Liver (tissue), 9 donors: ENCODE results near the gene PALLD. TPM values are rescaled to one million over a fixed set of nuclear protein-coding genes. Genes with fewer than 3 reads are reported as not detected.

ENCODE experiments used
- DNase-seq: peaks from one replicate; pipeline ENCODE4 v3.0.0-alpha.2; 2017; ENCODE audit warnings: low spot score
- H3K27ac ChIP-seq, 2 donors: one replicate each; pipeline ENCODE4 v1.7.0; 2013; ENCODE audit warnings: inconsistent platforms in 2 of 2, low read length in 2 of 2, control low read depth in 1 of 2, low read depth in 1 of 2, mild to moderate bottlenecking in 1 of 2
- H3K27me3 ChIP-seq, 4 donors: one replicate each; pipeline versions ENCODE4 v1.6.1 to v1.7.0; 2013; ENCODE audit warnings: low read length in 3 of 4, inconsistent platforms in 1 of 4, mild to moderate bottlenecking in 1 of 4, moderate library complexity in 1 of 4; ENCODE audit not compliant: control insufficient read depth in 4 of 4, insufficient read depth in 4 of 4
- H3K36me3 ChIP-seq, 4 donors: one replicate each; pipeline versions ENCODE4 v1.6.1 to v1.7.0; 2013; ENCODE audit warnings: low read length in 3 of 4, mild to moderate bottlenecking in 3 of 4, low read depth in 1 of 4, moderate library complexity in 1 of 4; ENCODE audit not compliant: control insufficient read depth in 4 of 4, insufficient read depth in 3 of 4
- H3K4me1 ChIP-seq, 4 donors: one replicate each; pipeline versions ENCODE4 v1.6.1 to v1.7.0; 2013; ENCODE audit warnings: low read length in 3 of 4, mild to moderate bottlenecking in 3 of 4, moderate library complexity in 1 of 4; ENCODE audit not compliant: control insufficient read depth in 4 of 4, insufficient read depth in 4 of 4
- H3K4me3 ChIP-seq, 3 donors: one replicate each; pipeline versions ENCODE4 v1.6.1 to v1.7.0; 2013; ENCODE audit warnings: low read length in 3 of 3, control low read depth in 1 of 3, low read depth in 1 of 3, mild to moderate bottlenecking in 1 of 3
- H3K9ac ChIP-seq, 2 donors: one replicate each; pipeline ENCODE4 v1.7.0; 2013; ENCODE audit warnings: low read length in 2 of 2, mild to moderate bottlenecking in 2 of 2, moderate library complexity in 2 of 2, control low read depth in 1 of 2, low read depth in 1 of 2
- H3K9me3 ChIP-seq, 4 donors: one replicate each; pipeline versions ENCODE4 v1.6.1 to v1.7.0; 2013; ENCODE audit warnings: low read length in 3 of 4; ENCODE audit not compliant: control insufficient read depth in 4 of 4
- EGR1 ChIP-seq, 2 donors: IDR thresholded peaks; 2 replicates each; pipeline ENCODE4 v1.6.1; 2016 to 2018; ENCODE audit warnings: antibody characterized with exemption in 2 of 2, low read depth in 2 of 2
- FOXA1 ChIP-seq: IDR thresholded peaks from 2 replicates; pipeline ENCODE4 v1.6.1; 2016; ENCODE audit warnings: antibody characterized with exemption
- FOXA2 ChIP-seq: IDR thresholded peaks from 2 replicates; pipeline ENCODE4 v1.6.1; 2016; ENCODE audit warnings: antibody characterized with exemption
- GABPA ChIP-seq, 2 donors: IDR thresholded peaks in 1 of 2; conservative IDR thresholded peaks in 1 of 2; 2 replicates each; pipeline ENCODE4 v1.6.1; 2016; ENCODE audit warnings: antibody characterized with exemption in 2 of 2, mild to moderate bottlenecking in 1 of 2, moderate library complexity in 1 of 2
- HNF4A ChIP-seq, 2 donors: conservative IDR thresholded peaks; 2 replicates each; pipeline ENCODE4 v1.6.1; 2016; ENCODE audit warnings: antibody characterized with exemption in 2 of 2, mild to moderate bottlenecking in 2 of 2
- HNF4G ChIP-seq: IDR thresholded peaks from 2 replicates; pipeline ENCODE4 v1.6.1; 2016; ENCODE audit warnings: antibody characterized with exemption
- JUND ChIP-seq, 2 donors: IDR thresholded peaks; 2 replicates each; pipeline ENCODE4 v1.6.1; 2016; ENCODE audit warnings: antibody characterized with exemption in 2 of 2
- NR2F2 ChIP-seq: IDR thresholded peaks from 2 replicates; pipeline ENCODE4 v1.6.1; 2016; ENCODE audit warnings: antibody characterized with exemption
- RAD21 ChIP-seq, 2 donors: IDR thresholded peaks; 2 replicates each; pipeline ENCODE4 v1.6.1; 2016; ENCODE audit warnings: antibody characterized with exemption in 2 of 2, mild to moderate bottlenecking in 2 of 2
- RXRA ChIP-seq, 2 donors: IDR thresholded peaks; 2 replicates each; pipeline ENCODE4 v1.6.1; 2017 to 2018; ENCODE audit warnings: antibody characterized with exemption in 2 of 2, mild to moderate bottlenecking in 1 of 2
- SP1 ChIP-seq: IDR thresholded peaks from 2 replicates; pipeline ENCODE4 v1.6.1; 2018; ENCODE audit warnings: antibody characterized with exemption, mild to moderate bottlenecking
- TAF1 ChIP-seq: conservative IDR thresholded peaks from 2 replicates; pipeline ENCODE4 v1.6.1; 2016; ENCODE audit warnings: antibody characterized with exemption, mild to moderate bottlenecking
- YY1 ChIP-seq: IDR thresholded peaks from 2 replicates; pipeline ENCODE4 v1.6.1; 2016; ENCODE audit warnings: antibody characterized with exemption, mild to moderate bottlenecking
- polyA plus RNA-seq, 2 donors: library from polyadenylated mRNA; stranded (reverse) in 1 of 2; unstranded in 1 of 2; fragments of 200-250 nt in 1 of 2; fragments of >200 nt in 1 of 2; fragmentation: Nextera tagmentation in 1 of 2; extraction: Ambion mirVana in 1 of 2; gene quantifications; one replicate each; pipeline versions ENCODE4 v1.2.1 to v1.2.3, GENCODE V29; 2013 to 2015
- total RNA-seq, 2 donors: library from RNA; depleted of rRNA; stranded (reverse); fragments of >200 nt; gene quantifications; one replicate each; pipeline ENCODE4 v1.2.3, GENCODE V29; 2014
- TF ChIP-seq, protein P1 (sequence below): fragments of 150-350 bp; IDR thresholded peaks from 2 replicates; pipeline ENCODE4 v1.5.1; 2017; ENCODE audit warnings: improper control_type of control experiment, low read depth, low read length; ENCODE audit not compliant: missing input control
- TF ChIP-seq, protein P2 (sequence below): IDR thresholded peaks from 2 replicates; pipeline ENCODE4 v1.6.1; 2016; ENCODE audit warnings: antibody characterized with exemption
- TF ChIP-seq, protein P3 (sequence below): IDR thresholded peaks from 2 replicates; pipeline ENCODE4 v1.6.1; 2016; ENCODE audit warnings: antibody characterized with exemption
- TF ChIP-seq, protein P4 (sequence below): IDR thresholded peaks from 2 replicates; pipeline ENCODE4 v1.6.1; 2016; ENCODE audit warnings: antibody characterized with exemption, mild to moderate bottlenecking
- TF ChIP-seq, protein P5 (sequence below): IDR thresholded peaks from 2 replicates; pipeline ENCODE4 v1.6.1; 2016; ENCODE audit warnings: antibody characterized with exemption
- donor health status: healthy.
- donor health status: healthy.
- donor health status: healthy.
- donor health status: healthy.
- donor health status: healthy.

PALLD gene
- total and polyA plus RNA-seq, 4 donors = 9.0 to 26.3 (median 14.7) TPM

DNA sequence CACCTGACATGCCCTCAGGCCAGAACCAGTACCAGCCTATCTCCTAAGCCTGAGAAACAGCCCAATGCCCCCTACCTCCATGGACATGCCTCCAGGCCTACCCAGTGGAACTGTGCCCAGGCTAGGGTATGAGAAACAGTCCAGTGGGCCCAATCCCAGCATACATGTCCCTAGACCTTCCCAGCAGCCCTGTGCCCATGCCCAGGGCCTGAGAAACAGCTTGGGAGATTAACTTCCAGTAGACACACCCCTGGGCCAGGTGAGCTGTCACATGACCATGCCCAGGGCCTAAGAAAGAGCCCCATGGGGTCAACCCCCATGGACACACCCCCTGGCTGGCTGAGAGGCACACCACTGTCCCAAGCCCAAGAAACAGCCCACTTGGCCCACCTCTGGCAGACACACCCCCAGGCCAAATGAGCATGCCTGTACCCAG, 434.4 kb downstream of the PALLD start:
- Histone ChIP-seq H3K27me3 (no peaks in the 10 kb centered on the region), H3K36me3 (peaks cover 2 to 13% (median 5%) of the 10 kb centered on the region in 4 donors), H3K4me1 (peaks cover 0 to 5% (median under 1%) of the 10 kb centered on the region in 4 donors), H3K9me3 (no peaks in the 10 kb centered on the region), H3K9ac (no peak overlapping the region), H3K4me3 (no peak overlapping the region), H3K27ac (no peak overlapping the region)
- no peak for DNase-seq
- TF ChIP-seq JUND (IDR thresholded peaks at IDR 0.05) (no peak), TAF1 (no peak), FOXA2 (no peak), RXRA (IDR thresholded peaks at IDR 0.05) (no peak), EGR1 (IDR thresholded peaks at IDR 0.05; ENCODE audit: low read depth in 2 of 2) (no peak), YY1 (no peak), HNF4A (conservative IDR thresholded peaks at IDR 0.05) (no peak), HNF4G (no peak), GABPA (IDR thresholded peaks at IDR 0.05 in 1 of 2, conservative IDR thresholded peaks at IDR 0.05 in 1 of 2) (no peak), RAD21 (IDR thresholded peaks at IDR 0.05) (no peak), FOXA1 (no peak), SP1 (no peak), NR2F2 (no peak)
- TF ChIP-seq, protein P1, sequence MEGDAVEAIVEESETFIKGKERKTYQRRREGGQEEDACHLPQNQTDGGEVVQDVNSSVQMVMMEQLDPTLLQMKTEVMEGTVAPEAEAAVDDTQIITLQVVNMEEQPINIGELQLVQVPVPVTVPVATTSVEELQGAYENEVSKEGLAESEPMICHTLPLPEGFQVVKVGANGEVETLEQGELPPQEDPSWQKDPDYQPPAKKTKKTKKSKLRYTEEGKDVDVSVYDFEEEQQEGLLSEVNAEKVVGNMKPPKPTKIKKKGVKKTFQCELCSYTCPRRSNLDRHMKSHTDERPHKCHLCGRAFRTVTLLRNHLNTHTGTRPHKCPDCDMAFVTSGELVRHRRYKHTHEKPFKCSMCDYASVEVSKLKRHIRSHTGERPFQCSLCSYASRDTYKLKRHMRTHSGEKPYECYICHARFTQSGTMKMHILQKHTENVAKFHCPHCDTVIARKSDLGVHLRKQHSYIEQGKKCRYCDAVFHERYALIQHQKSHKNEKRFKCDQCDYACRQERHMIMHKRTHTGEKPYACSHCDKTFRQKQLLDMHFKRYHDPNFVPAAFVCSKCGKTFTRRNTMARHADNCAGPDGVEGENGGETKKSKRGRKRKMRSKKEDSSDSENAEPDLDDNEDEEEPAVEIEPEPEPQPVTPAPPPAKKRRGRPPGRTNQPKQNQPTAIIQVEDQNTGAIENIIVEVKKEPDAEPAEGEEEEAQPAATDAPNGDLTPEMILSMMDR = no peak
- TF ChIP-seq, protein P2, sequence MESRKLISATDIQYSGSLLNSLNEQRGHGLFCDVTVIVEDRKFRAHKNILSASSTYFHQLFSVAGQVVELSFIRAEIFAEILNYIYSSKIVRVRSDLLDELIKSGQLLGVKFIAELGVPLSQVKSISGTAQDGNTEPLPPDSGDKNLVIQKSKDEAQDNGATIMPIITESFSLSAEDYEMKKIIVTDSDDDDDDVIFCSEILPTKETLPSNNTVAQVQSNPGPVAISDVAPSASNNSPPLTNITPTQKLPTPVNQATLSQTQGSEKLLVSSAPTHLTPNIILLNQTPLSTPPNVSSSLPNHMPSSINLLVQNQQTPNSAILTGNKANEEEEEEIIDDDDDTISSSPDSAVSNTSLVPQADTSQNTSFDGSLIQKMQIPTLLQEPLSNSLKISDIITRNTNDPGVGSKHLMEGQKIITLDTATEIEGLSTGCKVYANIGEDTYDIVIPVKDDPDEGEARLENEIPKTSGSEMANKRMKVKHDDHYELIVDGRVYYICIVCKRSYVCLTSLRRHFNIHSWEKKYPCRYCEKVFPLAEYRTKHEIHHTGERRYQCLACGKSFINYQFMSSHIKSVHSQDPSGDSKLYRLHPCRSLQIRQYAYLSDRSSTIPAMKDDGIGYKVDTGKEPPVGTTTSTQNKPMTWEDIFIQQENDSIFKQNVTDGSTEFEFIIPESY = no peak
- TF ChIP-seq, protein P3, sequence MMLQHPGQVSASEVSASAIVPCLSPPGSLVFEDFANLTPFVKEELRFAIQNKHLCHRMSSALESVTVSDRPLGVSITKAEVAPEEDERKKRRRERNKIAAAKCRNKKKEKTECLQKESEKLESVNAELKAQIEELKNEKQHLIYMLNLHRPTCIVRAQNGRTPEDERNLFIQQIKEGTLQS = no peak
- TF ChIP-seq, protein P4, sequence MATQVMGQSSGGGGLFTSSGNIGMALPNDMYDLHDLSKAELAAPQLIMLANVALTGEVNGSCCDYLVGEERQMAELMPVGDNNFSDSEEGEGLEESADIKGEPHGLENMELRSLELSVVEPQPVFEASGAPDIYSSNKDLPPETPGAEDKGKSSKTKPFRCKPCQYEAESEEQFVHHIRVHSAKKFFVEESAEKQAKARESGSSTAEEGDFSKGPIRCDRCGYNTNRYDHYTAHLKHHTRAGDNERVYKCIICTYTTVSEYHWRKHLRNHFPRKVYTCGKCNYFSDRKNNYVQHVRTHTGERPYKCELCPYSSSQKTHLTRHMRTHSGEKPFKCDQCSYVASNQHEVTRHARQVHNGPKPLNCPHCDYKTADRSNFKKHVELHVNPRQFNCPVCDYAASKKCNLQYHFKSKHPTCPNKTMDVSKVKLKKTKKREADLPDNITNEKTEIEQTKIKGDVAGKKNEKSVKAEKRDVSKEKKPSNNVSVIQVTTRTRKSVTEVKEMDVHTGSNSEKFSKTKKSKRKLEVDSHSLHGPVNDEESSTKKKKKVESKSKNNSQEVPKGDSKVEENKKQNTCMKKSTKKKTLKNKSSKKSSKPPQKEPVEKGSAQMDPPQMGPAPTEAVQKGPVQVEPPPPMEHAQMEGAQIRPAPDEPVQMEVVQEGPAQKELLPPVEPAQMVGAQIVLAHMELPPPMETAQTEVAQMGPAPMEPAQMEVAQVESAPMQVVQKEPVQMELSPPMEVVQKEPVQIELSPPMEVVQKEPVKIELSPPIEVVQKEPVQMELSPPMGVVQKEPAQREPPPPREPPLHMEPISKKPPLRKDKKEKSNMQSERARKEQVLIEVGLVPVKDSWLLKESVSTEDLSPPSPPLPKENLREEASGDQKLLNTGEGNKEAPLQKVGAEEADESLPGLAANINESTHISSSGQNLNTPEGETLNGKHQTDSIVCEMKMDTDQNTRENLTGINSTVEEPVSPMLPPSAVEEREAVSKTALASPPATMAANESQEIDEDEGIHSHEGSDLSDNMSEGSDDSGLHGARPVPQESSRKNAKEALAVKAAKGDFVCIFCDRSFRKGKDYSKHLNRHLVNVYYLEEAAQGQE = no peak
- TF ChIP-seq, protein P5, sequence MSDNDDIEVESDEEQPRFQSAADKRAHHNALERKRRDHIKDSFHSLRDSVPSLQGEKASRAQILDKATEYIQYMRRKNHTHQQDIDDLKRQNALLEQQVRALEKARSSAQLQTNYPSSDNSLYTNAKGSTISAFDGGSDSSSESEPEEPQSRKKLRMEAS = no peak
